Stimulated activated CD8-positive, alpha-beta memory T cell treated with anti-CD3 and anti-CD28 coated beads, Interleukin-7, amount 100 ng/mL, for 48 hours (primary cell): Measurements from ENCODE around the gene HOXB5.

ENCODE experiments used
- DNase-seq, 2 donors: peaks; one replicate each; pipeline ENCODE4 v3.0.0-alpha.2; 2020; ENCODE audit warnings: low read depth in 1 of 2; ENCODE audit errors: extremely low read depth in 1 of 2

HOXB5 gene

DNA sequence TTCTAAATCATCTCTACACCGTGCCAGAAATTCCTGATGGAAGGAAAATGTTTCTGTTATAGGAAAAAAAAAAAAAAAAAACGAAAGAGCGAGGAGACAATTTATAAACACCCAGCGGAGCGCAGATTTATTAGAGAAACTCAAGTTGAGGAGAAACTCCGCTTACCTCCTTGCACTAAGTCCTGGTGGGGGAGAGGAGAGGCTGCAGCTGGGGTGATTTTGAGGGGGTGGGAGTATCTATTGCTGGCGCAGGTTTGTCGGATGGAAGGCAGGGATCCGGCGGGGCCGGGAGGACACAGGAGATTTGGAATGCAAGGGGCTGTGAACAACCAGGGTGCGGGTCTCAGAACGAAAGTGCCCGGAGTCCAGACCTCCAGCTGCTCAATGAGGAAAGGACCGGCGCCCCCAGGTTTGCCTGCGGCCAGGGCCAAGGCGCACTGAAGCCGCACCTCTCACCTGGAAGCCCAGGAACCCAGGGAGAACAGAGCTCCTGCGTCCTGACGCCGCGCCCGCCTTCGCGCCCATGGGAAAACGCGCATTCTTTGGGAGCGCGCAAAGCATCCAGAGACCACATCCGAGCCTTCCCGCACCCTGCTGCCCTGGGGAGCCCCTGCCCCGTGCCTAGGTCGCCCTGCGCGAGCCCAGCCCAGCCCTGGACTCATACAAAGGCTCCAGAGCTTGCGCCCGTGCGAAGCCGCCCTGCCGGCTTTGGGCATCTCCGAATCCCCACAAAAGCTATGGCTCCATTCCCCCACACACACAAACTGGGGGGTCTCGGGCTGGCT is 24.1 kb upstream of the HOXB5 start:
- no peak for DNase-seq

DNA sequence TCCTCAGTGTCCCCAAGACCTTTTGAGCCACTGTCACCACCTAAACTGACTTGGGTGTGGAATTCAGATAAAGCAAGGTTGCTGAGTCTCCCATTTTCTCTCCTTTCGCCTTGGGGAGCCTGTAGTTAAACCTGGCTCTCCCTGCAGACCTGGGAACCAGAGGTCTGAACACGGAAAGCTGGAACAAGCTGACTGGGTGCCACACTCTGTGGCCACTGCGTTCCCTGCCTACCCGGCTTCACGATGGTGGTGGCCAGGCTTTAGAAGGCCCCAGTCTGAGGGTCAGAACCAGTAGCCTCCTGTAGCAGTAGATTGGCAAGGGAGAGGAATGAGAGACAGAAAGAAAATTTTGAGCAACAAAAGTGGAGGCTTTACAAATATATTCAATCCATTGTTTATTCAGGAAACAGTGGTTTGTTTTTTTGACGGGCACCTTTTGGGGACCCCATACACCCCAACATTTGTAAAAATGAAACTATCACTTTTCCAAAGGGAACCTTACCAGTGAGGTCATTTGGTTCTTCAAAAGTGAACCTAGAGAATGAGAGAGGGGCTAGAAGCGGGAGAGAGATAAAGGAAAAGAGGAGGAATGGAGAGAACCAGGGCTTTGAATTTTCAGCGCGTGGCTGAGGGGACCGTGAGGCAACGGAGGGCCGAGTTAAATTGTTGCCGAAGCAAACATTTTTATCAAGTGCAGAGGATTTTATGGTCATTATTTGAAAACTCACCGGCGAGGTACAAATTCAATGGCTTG is 23.3 kb upstream of the HOXB5 start:
- no peak for DNase-seq

DNA sequence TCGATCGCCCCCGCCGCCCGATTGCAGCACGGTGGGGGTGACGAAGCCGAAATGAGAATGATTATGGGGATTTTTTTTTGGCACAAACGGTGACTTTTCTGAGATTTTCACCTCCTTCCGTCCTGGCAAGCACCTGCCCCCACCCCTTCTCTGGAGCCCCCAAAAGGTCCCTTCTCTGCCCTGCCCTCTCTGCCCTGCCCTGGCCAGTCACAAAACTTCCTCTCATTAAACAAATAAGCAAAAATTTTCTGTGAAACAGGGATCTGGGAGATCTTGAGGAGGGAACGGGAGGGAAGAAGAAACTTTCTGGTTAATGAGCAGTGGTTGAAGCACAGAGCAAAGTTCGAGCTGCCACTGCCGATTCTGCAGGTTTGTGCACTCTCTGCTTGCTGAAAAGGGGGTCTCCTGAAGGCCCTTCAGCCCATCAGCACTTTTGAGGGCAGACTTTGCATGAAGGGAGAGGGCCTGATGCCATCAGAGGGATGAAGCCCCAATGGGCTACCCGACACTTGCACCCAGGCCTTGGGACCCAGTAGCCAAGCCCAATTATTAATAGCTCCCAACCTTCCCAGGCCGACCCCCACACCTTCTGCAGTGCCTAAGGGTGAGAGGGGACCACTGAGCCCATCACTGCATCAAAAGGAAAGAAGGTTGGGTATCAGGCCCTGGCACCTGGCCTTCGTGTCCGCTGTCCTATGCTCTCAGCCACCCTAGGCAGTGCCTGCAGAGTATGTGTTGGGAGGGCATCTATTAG is 22.6 kb upstream of the HOXB5 start:
- DNase-seq = no peak

DNA sequence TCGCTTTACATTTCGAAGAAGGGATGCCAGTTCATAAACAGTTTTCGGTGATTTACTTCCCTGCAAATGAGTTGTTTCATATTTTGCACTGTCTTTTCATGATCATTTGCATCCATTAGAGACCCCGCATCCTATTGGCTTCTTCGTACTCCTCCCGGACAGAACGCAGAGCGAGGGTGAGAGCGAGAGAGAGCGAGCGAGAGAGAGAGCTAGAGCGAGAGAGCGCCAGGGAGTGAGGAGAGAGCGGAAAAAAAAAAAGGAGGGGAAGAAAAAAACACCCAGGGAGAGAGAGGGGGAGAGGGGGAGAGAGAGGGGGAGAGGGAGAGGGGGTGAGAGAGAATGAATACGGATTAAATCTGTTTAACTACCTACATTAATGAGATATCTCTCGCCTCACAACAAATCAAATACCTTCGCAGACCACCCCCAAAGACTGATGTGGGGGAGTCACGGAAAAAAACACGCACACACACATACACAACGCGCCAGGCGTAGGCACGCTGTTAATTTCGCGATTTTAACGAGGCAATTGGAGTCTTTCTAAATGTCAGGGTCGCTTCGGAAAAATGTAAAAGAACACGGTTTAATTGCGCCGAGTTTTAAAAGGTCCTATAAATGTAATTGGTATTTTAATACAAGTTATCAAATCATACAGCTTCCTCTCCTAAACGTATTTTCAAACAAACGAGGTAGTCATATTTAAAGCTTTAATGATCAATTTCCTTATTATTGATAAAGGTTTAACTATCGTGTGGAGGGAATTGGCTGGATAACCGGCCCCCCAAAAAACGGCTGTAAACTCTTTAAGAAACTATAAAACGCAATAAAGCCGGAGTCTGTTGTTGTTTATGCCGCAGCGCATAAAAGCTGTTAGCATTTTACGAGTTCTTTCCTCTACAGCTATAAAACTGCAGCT is 21.7 kb upstream of the HOXB5 start, which contains the start of gene HOXB8:
TSS of gene HOXB8 (minus strand) at position 246 of the 916 bp plus-strand sequence. CDS start 588 bp downstream, outside the sequence.
- no peak for DNase-seq

DNA sequence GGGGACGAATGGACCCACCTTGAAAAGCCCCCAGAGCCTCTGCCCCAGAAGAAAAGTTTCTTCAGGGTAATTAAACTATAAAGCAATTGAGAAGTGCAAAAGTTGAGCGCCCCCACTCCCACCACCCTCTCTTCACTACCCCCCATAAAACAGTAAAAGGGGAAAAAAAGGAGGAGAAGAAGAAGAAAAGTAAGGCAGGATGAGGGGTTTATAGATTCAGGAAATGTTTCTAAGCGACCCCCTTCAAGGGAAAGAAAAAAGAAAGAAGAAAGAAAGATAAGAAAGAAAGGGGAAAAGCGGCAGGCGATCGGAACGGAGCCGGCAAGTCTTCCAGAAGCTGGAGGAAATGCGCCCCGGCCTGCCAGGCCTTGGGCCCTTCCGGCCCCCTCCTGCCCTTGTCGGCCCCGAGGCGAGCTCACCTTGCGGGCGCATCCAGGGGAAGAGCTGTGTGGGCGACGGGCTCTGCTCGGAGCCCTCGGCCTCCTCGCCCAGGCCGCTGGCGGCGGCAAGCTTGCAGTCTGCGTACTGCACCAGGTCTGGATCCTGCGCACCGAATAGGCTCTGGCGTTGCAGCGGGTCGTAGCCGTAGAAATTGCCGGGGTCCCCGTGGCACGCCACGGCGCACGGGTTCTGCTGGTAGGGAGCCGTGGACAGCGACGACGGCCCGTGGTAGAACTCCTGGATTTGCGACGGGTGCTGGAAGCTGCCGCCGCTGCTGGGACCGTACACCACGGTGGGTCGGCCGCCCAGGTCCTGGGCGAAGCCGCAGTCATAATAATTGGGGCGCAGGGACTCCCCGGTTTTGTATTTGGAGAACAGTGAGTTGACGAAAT is 20.5 kb upstream of the HOXB5 start:
- no peak for DNase-seq

GRCh38 chr17:48612854-48613691 is 19.5 kb upstream of the HOXB5 start:
- no peak for DNase-seq

DNA sequence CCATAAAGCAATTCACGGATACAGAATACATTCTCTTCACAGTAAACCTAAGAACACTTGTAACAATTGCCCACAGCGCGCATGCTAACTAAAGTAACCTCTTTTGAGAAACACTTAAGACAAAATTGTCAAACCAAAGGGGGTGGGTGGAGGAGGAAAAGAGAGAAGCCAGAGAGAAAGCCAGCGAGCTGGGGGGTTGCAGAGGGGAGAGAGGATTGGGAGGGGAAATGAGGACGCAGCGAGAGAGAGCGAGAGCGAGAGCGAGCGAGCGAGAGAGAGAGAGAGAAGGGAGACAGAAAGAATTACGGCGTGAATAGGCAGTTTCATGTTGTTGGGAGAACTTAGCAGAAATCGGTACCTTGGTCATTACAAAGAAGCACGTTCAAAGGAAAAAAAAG is 18.9 kb upstream of the HOXB5 start:
- DNase-seq = no peak

DNA sequence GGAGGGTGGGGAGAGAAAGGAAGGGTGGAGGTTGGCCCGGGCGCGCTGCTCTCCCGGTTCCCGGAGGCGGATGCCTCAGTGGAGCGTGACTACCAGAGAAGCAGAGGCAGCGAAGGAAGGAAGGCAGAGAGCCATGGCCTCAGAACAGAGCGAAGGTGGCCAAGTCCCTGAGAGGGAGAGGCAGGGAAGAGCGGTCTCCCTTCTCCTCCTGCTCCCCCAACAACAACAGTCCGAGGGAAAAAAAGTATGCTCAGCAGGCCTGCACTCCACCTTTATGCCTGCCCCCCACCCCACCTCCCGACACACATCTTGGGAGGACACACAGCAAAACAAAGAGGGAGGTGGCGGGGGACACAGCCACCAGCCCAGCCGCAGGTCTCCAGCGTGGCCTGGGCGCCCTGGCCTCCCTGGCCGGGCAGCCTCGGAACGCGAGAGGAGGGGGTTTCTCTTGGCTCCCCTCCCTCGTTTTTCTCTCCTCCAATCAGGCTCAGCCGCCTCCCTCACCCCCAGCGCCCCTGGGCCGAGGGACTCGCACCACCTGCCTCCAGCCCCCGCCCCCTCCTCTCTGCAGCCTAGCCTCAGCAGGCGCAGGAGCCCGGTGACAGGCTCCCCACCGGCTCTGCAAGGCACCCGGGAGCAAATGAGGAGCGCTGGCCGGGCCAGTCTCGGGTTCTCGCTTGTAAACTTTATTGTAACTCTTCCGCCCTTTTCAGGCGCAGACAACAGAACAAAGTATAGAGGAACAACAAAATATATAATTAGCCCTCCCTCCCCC is 18.3 kb upstream of the HOXB5 start:
- no peak for DNase-seq

GRCh38 chr17:48611213-48611612 is 17.6 kb upstream of the HOXB5 start:
- no peak for DNase-seq

GRCh38 chr17:48610282-48611211 is 17.0 kb upstream of the HOXB5 start, which contains the start of gene HOXB7:
TSS of gene HOXB7 (minus strand) at chr17:48611017. CDS start at chr17:48610918, 99 bp downstream.
- DNase-seq = no peak

GRCh38 chr17:48609759-48610281 is 16.2 kb upstream of the HOXB5 start:
- DNase-seq = no peak

GRCh38 chr17:48609033-48609432 is 15.5 kb upstream of the HOXB5 start:
- DNase-seq = no peak

DNA sequence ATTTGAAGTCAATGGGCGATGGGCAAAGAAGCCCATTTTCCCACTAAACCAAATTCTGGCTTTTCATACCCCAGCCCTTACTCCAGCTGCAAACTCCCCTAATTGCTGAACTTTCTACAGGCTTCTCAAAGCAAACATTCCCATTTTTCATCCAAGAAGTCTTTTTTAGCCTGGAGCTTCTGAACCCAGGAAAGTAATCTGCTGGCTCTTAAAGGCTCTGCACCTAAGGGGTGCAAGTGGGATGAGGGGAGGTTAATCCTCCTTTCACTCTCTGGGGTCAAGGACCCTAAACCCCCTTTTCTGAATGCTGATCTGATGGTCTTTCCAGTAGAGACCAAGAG is 14.9 kb upstream of the HOXB5 start:
- DNase-seq = no peak

GRCh38 chr17:48606892-48607614 is 13.5 kb upstream of the HOXB5 start:
- no peak for DNase-seq

- DNase-seq = no peak
These were observed 12.7 kb upstream of the HOXB5 start for GRCh38 chr17:48605991-48606891.
